ENCODE data around the gene BABAM2. TPM values are rescaled to one million over a fixed set of nuclear protein-coding genes. Genes with fewer than 3 reads are reported as not detected.

The BABAM2 gene
- total RNA-seq, 2 experiments from 2014 or later = 65.4 to 69.5 TPM

- H3K27me3 Mint-ChIP-seq = no peaks in the 10 kb centered on the region
- H3K4me1 Mint-ChIP-seq = peaks cover 12% of the 10 kb centered on the region
Measured at GRCh38 chr2:28083476-28083875, 192.9 kb downstream of the BABAM2 start.

GRCh38 chr2:28084564-28084963 is 194.0 kb downstream of the BABAM2 start:
- H3K4me3 Mint-ChIP-seq = no peak overlapping the region
- H3K27me3 Mint-ChIP-seq = no peaks in the 10 kb centered on the region
- DNase-seq = no peak
- no peak overlapping the region for H3K27ac Mint-ChIP-seq
- H3K9me3 Mint-ChIP-seq (ENCODE audit: low read depth) = no peaks in the 10 kb centered on the region
- CTCF ChIA-PET = no interaction called here
- H3K4me1 Mint-ChIP-seq = peaks cover 12% of the 10 kb centered on the region
- H3K36me3 Mint-ChIP-seq = peaks cover 4% of the 10 kb centered on the region
- no peak for ATAC-seq

More at GRCh38 chr2:28083476-28083875, 192.9 kb downstream of the BABAM2 start:
- CTCF ChIA-PET = no interaction called here
- ATAC-seq (no peak), DNase-seq (no peak)
- Mint-ChIP-seq H3K36me3 (peaks cover 4% of the 10 kb centered on the region), H3K9me3 (ENCODE audit: low read depth) (no peaks in the 10 kb centered on the region), H3K4me3 (no peak overlapping the region), H3K27ac (no peak overlapping the region)

- peaks cover 4% of the 10 kb centered on the region for H3K36me3 Mint-ChIP-seq
- DNase-seq (no peak), ATAC-seq (no peak)
- H3K27ac Mint-ChIP-seq = no peak overlapping the region
- no peaks in the 10 kb centered on the region for H3K9me3 Mint-ChIP-seq (ENCODE audit: low read depth)
- no peaks in the 10 kb centered on the region for H3K27me3 Mint-ChIP-seq
- H3K4me1 Mint-ChIP-seq = peaks cover 12% of the 10 kb centered on the region
- CTCF ChIA-PET = no interaction called here
- H3K4me3 Mint-ChIP-seq = no peak overlapping the region
Measured at GRCh38 chr2:28085201-28085600, 194.7 kb downstream of the BABAM2 start.

- Mint-ChIP-seq H3K9me3 (ENCODE audit: low read depth) (no peaks in the 10 kb centered on the region), H3K36me3 (peaks cover 9% of the 10 kb centered on the region), H3K4me1 (peaks cover 10% of the 10 kb centered on the region), H3K27me3 (no peaks in the 10 kb centered on the region), H3K27ac (no peak overlapping the region), H3K4me3 (no peak overlapping the region)
- CTCF ChIA-PET = no interaction called here
- ATAC-seq = no peak
- no peak for DNase-seq
Measured at GRCh38 chr2:28086611-28087010, 196.1 kb downstream of the BABAM2 start.

- CTCF ChIA-PET = no interaction called here
- peaks cover 7% of the 10 kb centered on the region for H3K36me3 Mint-ChIP-seq
- no peak overlapping the region for H3K27ac Mint-ChIP-seq
- no peaks in the 10 kb centered on the region for H3K4me1 Mint-ChIP-seq
- no peak for ATAC-seq
- no peak overlapping the region for H3K4me3 Mint-ChIP-seq
- H3K27me3 Mint-ChIP-seq = no peaks in the 10 kb centered on the region
- no peaks in the 10 kb centered on the region for H3K9me3 Mint-ChIP-seq (ENCODE audit: low read depth)
- DNase-seq = no peak
Measured at GRCh38 chr2:28088970-28089369, 198.4 kb downstream of the BABAM2 start.

- Mint-ChIP-seq H3K9me3 (ENCODE audit: low read depth) (no peaks in the 10 kb centered on the region), H3K4me3 (no peak overlapping the region), H3K27me3 (no peaks in the 10 kb centered on the region), H3K4me1 (peaks cover under 1% of the 10 kb centered on the region), H3K27ac (no peak overlapping the region), H3K36me3 (peaks cover 7% of the 10 kb centered on the region)
- CTCF ChIA-PET = no interaction called here
- no peak for DNase-seq
- ATAC-seq = no peak
Measured at GRCh38 chr2:28089486-28089885, 199.0 kb downstream of the BABAM2 start.

- CTCF ChIA-PET = no interaction called here
- Mint-ChIP-seq H3K9me3 (ENCODE audit: low read depth) (no peaks in the 10 kb centered on the region), H3K4me1 (peaks cover 5% of the 10 kb centered on the region), H3K27ac (no peak overlapping the region), H3K36me3 (peaks cover 12% of the 10 kb centered on the region), H3K27me3 (no peaks in the 10 kb centered on the region), H3K4me3 (no peak overlapping the region)
- ATAC-seq (no peak), DNase-seq (no peak)
Measured at GRCh38 chr2:28093308-28093707, 202.8 kb downstream of the BABAM2 start.

GRCh38 chr2:28093768-28094167 is 203.2 kb downstream of the BABAM2 start:
- no peak for DNase-seq
- no peak overlapping the region for H3K27ac Mint-ChIP-seq
- H3K36me3 Mint-ChIP-seq = peaks cover 12% of the 10 kb centered on the region
- H3K4me1 Mint-ChIP-seq = peaks cover 5% of the 10 kb centered on the region
- no peaks in the 10 kb centered on the region for H3K27me3 Mint-ChIP-seq
- no peak for ATAC-seq
- no peak overlapping the region for H3K4me3 Mint-ChIP-seq
- H3K9me3 Mint-ChIP-seq (ENCODE audit: low read depth) = no peaks in the 10 kb centered on the region
- CTCF ChIA-PET = no interaction called here

GRCh38 chr2:28094739-28095138 is 204.2 kb downstream of the BABAM2 start:
- CTCF ChIA-PET = no interaction called here
- DNase-seq (no peak), ATAC-seq (no peak)
- Mint-ChIP-seq H3K36me3 (peaks cover 12% of the 10 kb centered on the region), H3K4me1 (peaks cover 5% of the 10 kb centered on the region), H3K4me3 (no peak overlapping the region), H3K9me3 (ENCODE audit: low read depth) (no peaks in the 10 kb centered on the region), H3K27ac (no peak overlapping the region), H3K27me3 (no peaks in the 10 kb centered on the region)

GRCh38 chr2:28095622-28096021 is 205.1 kb downstream of the BABAM2 start:
- H3K9me3 Mint-ChIP-seq (ENCODE audit: low read depth) = no peaks in the 10 kb centered on the region
- CTCF ChIA-PET = interaction anchor here (1.0 kb wide), 1 partner anchor 341 kb away, joined by 3 read pairs; no protein-coding TSS in a partner anchor
- peaks cover 8% of the 10 kb centered on the region for H3K4me1 Mint-ChIP-seq
- peaks cover 13% of the 10 kb centered on the region for H3K36me3 Mint-ChIP-seq
- no peak for DNase-seq
- H3K27me3 Mint-ChIP-seq = no peaks in the 10 kb centered on the region
- ATAC-seq = no peak
- H3K4me3 Mint-ChIP-seq = no peak overlapping the region
- H3K27ac Mint-ChIP-seq = no peak overlapping the region

GRCh38 chr2:28096421-28096820 is 205.9 kb downstream of the BABAM2 start:
- ATAC-seq = no peak

GRCh38 chr2:28098501-28099225 is 208.1 kb downstream of the BABAM2 start:
- peaks cover 35% of the 10 kb centered on the region for H3K4me1 Mint-ChIP-seq
- DNase-seq = no peak
- no peaks in the 10 kb centered on the region for H3K27me3 Mint-ChIP-seq
- no peaks in the 10 kb centered on the region for H3K9me3 Mint-ChIP-seq (ENCODE audit: low read depth)
- H3K36me3 Mint-ChIP-seq = peaks cover 17% of the 10 kb centered on the region
- ATAC-seq = no peak
- CTCF ChIA-PET = no interaction called here
- no peak overlapping the region for H3K27ac Mint-ChIP-seq
- H3K4me3 Mint-ChIP-seq = no peak overlapping the region

More at GRCh38 chr2:28096421-28096820, 205.9 kb downstream of the BABAM2 start:
- no peak overlapping the region for H3K27ac Mint-ChIP-seq
- H3K36me3 Mint-ChIP-seq = peaks cover 14% of the 10 kb centered on the region
- CTCF ChIA-PET = interaction anchor here (0.9 to 1.2 kb wide), 4 partner anchors 17 to 342 kb away, joined by 3 to 4 read pairs (median 3); no protein-coding TSS in a partner anchor
- H3K4me3 Mint-ChIP-seq = no peak overlapping the region
- peaks cover 16% of the 10 kb centered on the region for H3K4me1 Mint-ChIP-seq
- no peak for DNase-seq
- H3K9me3 Mint-ChIP-seq (ENCODE audit: low read depth) = no peaks in the 10 kb centered on the region
- no peaks in the 10 kb centered on the region for H3K27me3 Mint-ChIP-seq

GRCh38 chr2:28101123-28101522 is 210.6 kb downstream of the BABAM2 start:
- ATAC-seq (no peak), DNase-seq (no peak)
- Mint-ChIP-seq H3K36me3 (peaks cover 20% of the 10 kb centered on the region), H3K4me3 (no peak overlapping the region), H3K4me1 (peaks cover 36% of the 10 kb centered on the region), H3K27ac (no peak overlapping the region), H3K27me3 (no peaks in the 10 kb centered on the region), H3K9me3 (ENCODE audit: low read depth) (no peaks in the 10 kb centered on the region)
- CTCF ChIA-PET = no interaction called here

GRCh38 chr2:28101892-28102291 is 211.4 kb downstream of the BABAM2 start:
- H3K27me3 Mint-ChIP-seq = no peaks in the 10 kb centered on the region

More at GRCh38 chr2:28101892-28102291, 211.4 kb downstream of the BABAM2 start:
- Mint-ChIP-seq H3K9me3 (ENCODE audit: low read depth) (no peaks in the 10 kb centered on the region), H3K27ac (peak overlapping the region; percentile 71), H3K4me1 (peaks cover 36% of the 10 kb centered on the region), H3K36me3 (peaks cover 16% of the 10 kb centered on the region), H3K4me3 (no peak overlapping the region)
- DNase-seq (no peak), ATAC-seq (no peak)
- CTCF ChIA-PET = no interaction called here

All from activated CD8-positive, alpha-beta memory T cell treated with anti-CD3 and anti-CD28 coated beads, Interleukin-2, amount 10 ng/mL, durations not matched to agents 7 days and 5 days (primary cell).